HepG2 (cell line): ENCODE measurements around the gene ACOX3. TPM values are rescaled to one million over a fixed set of nuclear protein-coding genes. Genes with fewer than 3 reads are reported as not detected.

Experiments
- CTCF ChIP-seq: sonication (generic); formaldehyde crosslinking; IDR thresholded peaks from 2 replicates; pipeline ENCODE4 v1.5.0; 2020; ENCODE audit warnings: mild to moderate bottlenecking, missing genetic modification reagents, moderate library complexity
- DMAP1 ChIP-seq: IDR thresholded peaks from 2 replicates; pipeline ENCODE4 v1.6.1; 2016
- HBP1 ChIP-seq: IDR thresholded peaks from 2 replicates; pipeline ENCODE4 v1.6.1; 2016; ENCODE audit warnings: low read depth, control low read depth
- HMGA1 ChIP-seq: sonication (generic); formaldehyde crosslinking; conservative IDR thresholded peaks from 2 replicates; pipeline ENCODE4 v1.4.0; 2020; ENCODE audit warnings: missing genetic modification reagents
- NR3C1 ChIP-seq: sonication (generic); formaldehyde crosslinking; IDR thresholded peaks from 2 replicates; pipeline ENCODE4 v1.4.0; 2020; ENCODE audit warnings: missing genetic modification reagents
- RAD21 ChIP-seq: fragments of 450-650 bp; formaldehyde crosslinking; IDR thresholded peaks from 2 replicates; pipeline ENCODE4 v1.5.0; 2020; ENCODE audit warnings: mild to moderate bottlenecking
- TFAP4 ChIP-seq: sonication (generic); IDR thresholded peaks from 2 replicates; pipeline ENCODE4 v1.6.1; 2016; ENCODE audit warnings: low read depth, borderline replicate concordance
- ZNF609 ChIP-seq: sonication (generic); formaldehyde crosslinking; IDR thresholded peaks from 2 replicates; pipeline ENCODE4 v1.4.0; 2020; ENCODE audit warnings: mild to moderate bottlenecking, missing genetic modification reagents, borderline replicate concordance
- ZNF776 ChIP-seq: sonication (generic); formaldehyde crosslinking; IDR thresholded peaks from 2 replicates; pipeline ENCODE4 v1.4.0; 2020; ENCODE audit warnings: mild to moderate bottlenecking, missing genetic modification reagents
- polyA plus RNA-seq, 8 experiments: library from polyadenylated mRNA; depleted of rRNA in 3 of 8; stranded (reverse) in 7 of 8; unstranded in 1 of 8; fragments of >200 nt; fragmentation: Illumina TruSeq in 4 of 8; extraction: Trizol in 4 of 8; gene quantifications; 2 replicates each; pipeline versions ENCODE4 v1.2.1 to v1.2.3, GENCODE V29; 2011 to 2016; ENCODE audit warnings: low read depth in 4 of 8, missing spikeins in 1 of 8, mixed read lengths in 1 of 8; ENCODE audit not compliant: insufficient read depth in 1 of 8
- total RNA-seq, 5 experiments: library from RNA; depleted of rRNA; stranded (reverse); fragments of >200 nt; fragmentation: Illumina TruSeq; extraction: Trizol; gene quantifications; 2 replicates each; pipeline ENCODE4 v1.2.3, GENCODE V29; 2016; ENCODE audit warnings: low read depth in 1 of 5

Gene ACOX3
- total and polyA plus RNA-seq, 2 of the 13 experiments (the other 11 are each of a cell fraction or from before 2014, with no cell fraction given), result 4.2 to 17.8 TPM

GRCh38 chr4:8468746-8469535 is 28.4 kb upstream of the ACOX3 start (continued):
- TF ChIP-seq CTCF (CRISPR knock-in tag) (peak; percentile 88), DMAP1 (CRISPR knock-in tag) (no peak), ZNF776 (CRISPR knock-in tag) (no peak), RAD21 (CRISPR knock-in tag) (peak; percentile 66), TFAP4 (no peak), ZNF609 (CRISPR knock-in tag) (no peak), HBP1 (CRISPR knock-in tag) (no peak), HMGA1 (CRISPR knock-in tag) (no peak), NR3C1 (CRISPR knock-in tag) (no peak)
